ENCODE results near the gene PIGT.

DNA sequence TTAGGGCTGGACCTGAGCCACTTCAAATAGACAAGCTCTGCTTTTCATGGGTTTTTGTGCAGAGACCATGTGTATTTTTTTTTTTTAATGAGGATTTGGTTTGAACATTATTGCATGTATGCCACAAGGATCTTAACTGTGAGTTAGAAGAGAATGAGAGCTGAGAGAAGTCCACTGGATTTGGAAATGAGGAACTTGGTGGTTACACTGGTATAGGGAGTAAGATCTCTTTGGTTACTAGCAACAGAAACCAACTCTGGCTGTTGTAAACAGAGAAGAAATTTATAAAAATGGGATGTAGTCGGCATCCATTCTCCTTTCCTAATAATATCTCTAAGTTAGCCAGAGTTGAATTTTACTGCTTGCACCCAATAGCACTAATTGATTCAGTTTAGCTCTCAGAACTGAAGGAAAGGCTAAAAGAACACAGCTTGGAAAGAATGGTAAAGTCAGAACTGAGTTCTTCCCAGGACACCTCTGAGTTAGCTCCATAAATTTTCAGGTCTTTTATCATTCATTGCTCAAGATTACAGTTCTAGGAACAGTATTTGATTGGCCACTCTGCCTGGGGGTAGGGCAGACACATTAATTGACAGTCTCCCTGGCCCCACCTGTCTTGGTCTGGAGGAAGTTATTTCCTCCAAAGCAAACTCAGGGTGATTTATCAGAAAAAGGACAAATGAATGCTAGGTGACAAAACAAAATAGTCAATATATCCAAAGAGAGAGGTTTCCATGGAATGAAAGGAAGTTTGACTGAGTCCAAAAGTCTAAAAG is 49.7 kb downstream of the PIGT start:
- TF ChIP-seq POLR2AphosphoS5 (IDR thresholded peaks at IDR 0.05) (no peak), POLR2A (IDR thresholded peaks at IDR 0.05) (no peak)

Data from stomach (tissue), 4 donors.